IPS-11a (cell line): ENCODE results near the gene PKP4.

Experiments used
- H3K4me3 ChIP-seq: one replicate; pipeline ENCODE4 v1.5.1; 2013; ENCODE audit warnings: low read depth, low read length, control low read depth

The PKP4 gene

DNA sequence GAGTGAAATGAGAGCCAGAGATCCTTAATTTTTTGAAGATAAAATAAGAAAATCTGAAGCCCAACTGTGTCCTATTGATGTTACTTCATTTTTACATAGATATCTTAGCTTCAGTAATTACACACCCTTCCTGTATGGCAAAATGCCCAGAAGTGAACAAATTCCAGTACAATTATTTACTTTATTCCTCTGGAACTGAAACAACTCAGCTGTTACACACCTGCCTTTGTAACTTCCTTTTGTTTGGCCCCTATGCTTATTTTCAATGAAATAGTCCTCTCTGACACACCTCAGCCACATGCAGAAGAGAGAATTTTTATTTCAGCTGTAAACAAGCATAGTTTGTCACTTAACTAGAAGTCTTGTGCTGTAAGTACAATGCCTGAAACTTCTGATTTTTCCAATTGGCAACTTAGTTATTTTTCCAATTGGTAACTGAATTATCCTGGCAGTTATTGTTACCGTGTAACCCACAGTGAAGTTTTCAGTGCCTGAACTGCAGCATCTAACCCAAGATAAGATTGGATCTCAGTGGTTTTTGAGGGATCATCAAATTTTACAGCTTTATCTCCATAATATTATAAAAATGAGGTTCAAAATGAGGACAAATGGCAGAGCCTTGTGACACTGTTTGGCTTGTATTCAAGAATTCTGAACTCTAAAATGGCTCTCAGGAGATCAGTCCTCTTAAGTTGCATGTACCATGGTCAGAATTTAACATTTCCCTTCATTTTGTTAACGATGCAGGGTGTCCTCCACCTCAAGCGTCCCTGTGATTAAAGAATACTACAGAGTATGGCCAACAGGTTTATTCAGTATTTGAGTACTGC is 82.6 kb downstream of the PKP4 start:
- no peak overlapping the region for H3K4me3 ChIP-seq

DNA sequence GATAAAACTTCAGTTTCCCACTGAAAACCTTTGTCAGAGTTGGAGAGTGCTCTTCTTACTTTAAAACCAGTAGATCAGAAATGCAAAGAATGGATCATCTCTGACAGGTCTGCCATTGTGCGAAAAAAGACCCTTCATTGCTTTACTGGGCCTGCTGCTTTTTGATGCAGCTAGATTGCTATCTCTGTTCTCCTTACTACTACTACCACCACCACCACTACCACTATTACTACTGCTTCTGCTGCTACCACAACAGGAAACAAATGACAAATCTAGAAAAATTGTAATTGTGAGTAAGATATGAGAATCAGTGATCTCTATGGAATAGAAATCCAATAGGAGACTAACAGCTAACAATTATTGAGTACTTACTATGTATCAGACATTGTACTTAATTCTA is 85.8 kb downstream of the PKP4 start:
- H3K4me3 ChIP-seq = no peak overlapping the region

- H3K4me3 ChIP-seq = no peak overlapping the region
Measured at GRCh38 chr2:158543957-158544356, 87.2 kb downstream of the PKP4 start.

GRCh38 chr2:158544998-158545397 is 88.2 kb downstream of the PKP4 start:
- no peak overlapping the region for H3K4me3 ChIP-seq

DNA sequence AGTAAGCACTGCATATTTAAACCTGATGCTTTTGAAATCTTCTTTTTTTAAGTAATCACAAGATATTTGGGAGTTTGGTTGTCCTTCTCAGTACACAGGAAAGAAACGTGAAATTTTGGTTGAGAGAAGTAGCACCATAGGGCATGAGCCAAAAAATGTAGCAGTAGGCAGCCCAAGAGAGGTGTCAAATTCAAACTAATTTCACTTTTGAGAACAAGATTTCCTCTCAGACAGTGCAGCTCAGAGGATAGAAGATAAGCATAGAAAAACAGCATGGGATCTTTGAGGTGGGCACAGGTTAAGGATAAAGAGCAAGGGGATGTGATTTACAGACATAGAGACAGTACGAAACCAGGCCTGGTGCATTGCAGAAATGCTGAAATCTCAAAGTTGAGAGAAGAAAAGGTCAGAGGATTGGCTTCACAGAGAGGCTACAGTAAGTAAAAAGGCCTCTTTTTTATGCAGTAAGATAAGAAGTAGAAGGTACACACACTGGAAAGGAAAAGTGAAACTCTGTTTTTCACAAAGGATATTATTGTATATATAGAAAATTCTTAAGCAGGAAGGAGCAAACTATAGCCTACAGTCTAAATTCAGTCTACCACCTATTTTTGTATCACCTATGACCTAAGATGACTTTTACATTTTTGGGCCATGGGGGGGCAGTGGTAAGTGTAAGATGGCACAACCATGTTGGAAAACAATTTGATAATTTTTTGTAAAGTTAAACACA is 89.8 kb downstream of the PKP4 start:
- H3K4me3 ChIP-seq = no peak overlapping the region

DNA sequence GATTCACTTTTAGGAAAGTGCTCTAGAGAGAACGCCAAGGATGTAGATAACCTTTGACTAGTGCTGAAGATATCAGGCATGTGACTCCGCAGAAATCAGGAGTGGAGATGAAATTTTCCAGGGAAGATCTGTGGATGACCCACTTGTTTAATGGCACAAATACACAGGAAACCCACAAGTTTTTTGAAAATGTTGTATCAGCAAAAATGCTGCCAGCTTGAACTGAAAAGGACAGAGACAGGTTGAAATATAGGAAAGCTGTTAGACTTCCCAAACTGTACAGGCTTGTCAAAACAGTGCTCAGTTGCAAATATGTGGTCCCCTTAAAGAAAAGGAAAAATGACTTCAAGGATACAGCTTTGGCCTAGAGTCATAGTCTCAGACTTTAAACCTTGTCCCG is 96.5 kb downstream of the PKP4 start:
- H3K4me3 ChIP-seq = no peak overlapping the region

DNA sequence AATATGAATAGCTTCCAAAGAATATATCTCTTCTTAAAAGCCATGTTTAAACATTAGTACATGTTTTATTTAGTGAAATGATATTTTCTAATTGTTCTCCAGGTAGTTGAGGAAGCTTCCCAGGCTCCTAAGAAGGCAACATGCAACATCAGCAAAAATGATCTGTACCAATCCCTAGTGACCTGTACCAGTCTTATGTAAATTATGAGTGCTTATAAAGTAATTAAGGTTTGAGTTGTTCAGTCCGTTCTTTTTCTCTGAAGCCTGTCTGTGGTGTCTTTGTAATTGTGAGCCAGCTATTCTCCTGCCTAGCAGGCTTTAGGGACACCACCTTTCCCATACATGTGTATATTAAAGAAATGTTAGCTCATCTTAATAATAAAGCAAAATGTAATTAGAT is 98.2 kb downstream of the PKP4 start:
- H3K4me3 ChIP-seq = no peak overlapping the region

DNA sequence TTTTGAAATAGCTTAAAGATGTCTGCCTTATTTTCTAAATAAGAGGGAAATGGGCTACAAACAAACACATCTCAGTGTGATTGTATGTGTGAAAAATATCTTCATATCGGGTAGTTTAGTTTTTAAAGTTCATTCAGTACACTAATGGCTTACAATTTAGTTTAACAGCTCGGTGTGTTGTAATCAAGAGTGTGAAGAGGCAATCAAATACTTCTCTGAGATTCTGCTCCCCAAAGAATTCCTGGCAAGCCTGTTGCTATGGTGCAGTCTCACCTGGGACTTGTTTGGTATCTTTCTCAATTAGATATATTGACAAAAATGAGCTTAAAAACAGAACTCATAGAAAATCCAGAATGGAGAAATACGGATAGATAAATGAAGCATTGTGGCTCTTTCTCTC is 99.4 kb downstream of the PKP4 start:
- H3K4me3 ChIP-seq = no peak overlapping the region

DNA sequence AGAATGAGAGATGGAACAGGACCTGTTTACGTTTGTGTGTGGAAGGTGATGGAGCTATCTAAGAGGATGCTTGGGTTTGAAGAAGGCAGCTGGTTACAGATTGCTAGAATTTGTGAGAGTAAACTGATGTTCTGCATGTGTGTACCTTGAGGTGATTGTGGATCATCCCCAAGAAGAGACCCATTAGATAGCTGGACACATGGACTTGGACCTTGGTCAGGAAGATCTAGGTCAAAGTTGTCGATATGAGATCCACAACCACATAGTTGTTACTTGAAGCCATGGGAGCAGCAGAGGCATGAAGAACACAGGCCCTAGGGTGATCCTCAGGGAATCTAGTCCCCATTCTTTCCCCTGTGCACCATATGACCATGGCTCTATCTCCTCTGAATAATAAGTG is 101.0 kb downstream of the PKP4 start:
- no peak overlapping the region for H3K4me3 ChIP-seq

- no peak overlapping the region for H3K4me3 ChIP-seq
Measured at GRCh38 chr2:158559252-158559651, 102.5 kb downstream of the PKP4 start.

GRCh38 chr2:158560259-158560658 is 103.5 kb downstream of the PKP4 start:
- H3K4me3 ChIP-seq = no peak overlapping the region

GRCh38 chr2:158561054-158561453 is 104.3 kb downstream of the PKP4 start:
- H3K4me3 ChIP-seq = no peak overlapping the region

GRCh38 chr2:158567208-158567607 is 110.5 kb downstream of the PKP4 start:
- H3K4me3 ChIP-seq = no peak overlapping the region

DNA sequence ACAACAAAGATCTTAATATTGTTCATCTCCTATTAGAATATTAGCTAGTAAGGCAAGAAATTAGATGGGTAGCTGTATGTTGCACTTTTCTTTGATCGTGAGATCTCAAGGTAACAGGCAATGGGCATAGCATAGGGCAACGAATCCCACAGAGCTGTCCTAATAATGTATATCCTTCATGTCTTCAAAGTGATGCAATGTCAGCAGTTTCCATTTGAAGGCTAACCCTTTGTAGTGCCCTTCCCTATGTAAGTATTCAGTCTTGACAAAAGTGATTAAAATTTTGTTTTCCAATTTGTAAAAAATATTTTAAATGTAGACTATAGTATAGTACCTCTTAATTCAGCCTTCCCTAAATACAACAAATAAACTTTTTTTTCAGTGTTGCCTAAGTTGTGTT is 112.5 kb downstream of the PKP4 start:
- no peak overlapping the region for H3K4me3 ChIP-seq

- no peak overlapping the region for H3K4me3 ChIP-seq
Measured at GRCh38 chr2:158570869-158571268, 114.1 kb downstream of the PKP4 start.

- no peak overlapping the region for H3K4me3 ChIP-seq
Measured at GRCh38 chr2:158573739-158574138, 117.0 kb downstream of the PKP4 start.

GRCh38 chr2:158575051-158575635 is 118.4 kb downstream of the PKP4 start:
- no peak overlapping the region for H3K4me3 ChIP-seq

DNA sequence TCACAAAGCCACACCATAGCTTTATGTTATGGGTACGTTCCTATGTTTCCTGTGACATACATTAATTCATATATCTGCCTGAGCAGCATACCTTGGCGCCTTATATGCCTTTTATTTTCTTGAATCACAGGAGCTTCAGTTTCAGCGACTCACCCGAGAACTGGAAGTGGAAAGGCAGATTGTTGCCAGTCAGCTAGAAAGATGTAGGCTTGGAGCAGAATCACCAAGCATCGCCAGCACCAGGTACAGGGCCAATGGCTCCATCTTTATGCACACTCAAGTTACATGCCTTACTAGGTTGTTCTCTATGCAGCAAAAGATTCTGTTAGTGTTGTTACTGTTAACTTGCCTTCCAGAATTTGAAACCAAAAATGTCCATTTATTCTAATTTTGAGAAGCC is 120.4 kb downstream of the PKP4 start:
- H3K4me3 ChIP-seq = no peak overlapping the region

DNA sequence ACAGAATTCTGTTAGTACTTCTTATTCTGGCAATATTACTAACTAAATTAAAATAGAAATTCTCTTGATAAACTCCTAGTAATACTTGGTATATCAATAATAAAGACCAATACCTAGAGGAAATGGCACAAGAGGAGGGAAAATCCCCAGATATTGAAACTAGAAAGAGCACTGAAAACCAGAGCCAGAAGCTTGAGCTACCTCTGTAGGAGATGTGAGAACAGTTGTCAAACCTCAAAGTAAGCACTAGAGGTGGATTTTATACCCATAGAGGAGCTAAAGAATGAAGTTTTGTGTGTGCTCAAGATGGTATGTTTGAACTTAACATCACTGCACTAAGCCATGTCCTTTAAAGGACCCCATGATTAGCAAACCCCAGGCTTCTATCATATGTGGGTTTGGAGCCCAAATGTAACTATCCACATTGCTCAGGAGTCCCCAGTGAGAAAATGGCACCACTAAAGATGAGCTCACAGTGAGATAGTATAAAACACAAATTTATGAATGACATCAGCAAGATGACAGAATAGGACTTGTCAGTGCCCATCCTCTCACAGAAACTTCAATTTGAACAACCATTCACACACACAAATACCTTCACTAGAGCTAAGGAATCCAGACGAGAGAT is 122.1 kb downstream of the PKP4 start:
- H3K4me3 ChIP-seq = no peak overlapping the region

GRCh38 chr2:158579928-158580327 is 123.2 kb downstream of the PKP4 start:
- no peak overlapping the region for H3K4me3 ChIP-seq

GRCh38 chr2:158580760-158581159 is 124.0 kb downstream of the PKP4 start:
- H3K4me3 ChIP-seq = no peak overlapping the region

GRCh38 chr2:158582670-158583069 is 125.9 kb downstream of the PKP4 start:
- no peak overlapping the region for H3K4me3 ChIP-seq
